HG03095 (cell line): Measurements from ENCODE around the gene NBEA.
"Not testable (repeated sequence)": the region's sequence is repeated elsewhere in the genome, so short reads cannot be mapped to it uniquely, and the experiment has no call there.

Experiments used
- ATAC-seq: cut with Tn5 transposase; IDR thresholded peaks from one replicate; pipeline ENCODE4 v1.9.1; 2021; ENCODE audit warnings: moderate library complexity; ENCODE audit not compliant: unreplicated experiment

NBEA gene

GRCh38 chr13:35378939-35379338 is 436.9 kb downstream of the NBEA start:
- no peak for ATAC-seq

GRCh38 chr13:35379663-35380062 is 437.6 kb downstream of the NBEA start:
- no peak for ATAC-seq

- ATAC-seq, result no peak
Observed at GRCh38 chr13:35387682-35388250, 445.7 kb downstream of the NBEA start.

GRCh38 chr13:35388441-35389355 is 446.6 kb downstream of the NBEA start:
- ATAC-seq, result no peak

- ATAC-seq, result no peak
Observed at GRCh38 chr13:35389535-35389934, 447.5 kb downstream of the NBEA start.

GRCh38 chr13:35392768-35393167 is 450.7 kb downstream of the NBEA start:
- no peak for ATAC-seq

GRCh38 chr13:35393886-35394285 is 451.8 kb downstream of the NBEA start:
- no peak for ATAC-seq

- not testable (repeated sequence) for ATAC-seq
Observed at GRCh38 chr13:35408285-35408684, 466.2 kb downstream of the NBEA start.

- no peak for ATAC-seq
Observed at GRCh38 chr13:35411059-35411744, 469.1 kb downstream of the NBEA start.

GRCh38 chr13:35448465-35448864 is 506.4 kb downstream of the NBEA start:
- no peak for ATAC-seq

- ATAC-seq, result no peak
Observed at GRCh38 chr13:35449821-35450220, 507.8 kb downstream of the NBEA start.

GRCh38 chr13:35455022-35455421 is 513.0 kb downstream of the NBEA start:
- no peak for ATAC-seq

- ATAC-seq, result no peak
Observed at GRCh38 chr13:35457258-35457657, 515.2 kb downstream of the NBEA start.

GRCh38 chr13:35460061-35460460 is 518.0 kb downstream of the NBEA start:
- ATAC-seq, result no peak

GRCh38 chr13:35465371-35465770 is 523.3 kb downstream of the NBEA start:
- no peak for ATAC-seq

- ATAC-seq, result no peak
Observed at GRCh38 chr13:35468195-35468594, 526.1 kb downstream of the NBEA start.

- ATAC-seq, result no peak
Observed at GRCh38 chr13:35469806-35470525, 527.9 kb downstream of the NBEA start.

- no peak for ATAC-seq
Observed at GRCh38 chr13:35470671-35471661, 528.9 kb downstream of the NBEA start.

- ATAC-seq, result no peak
Observed at GRCh38 chr13:35471706-35472322, 529.7 kb downstream of the NBEA start.
